Stimulated activated CD4-positive, alpha-beta T cell treated with anti-CD3 and anti-CD28 coated beads, Interleukin-12 subunit alpha, Interleukin-12 subunit beta, amount 100 ng/mL, for 48 hours (primary cell): ENCODE measurements around the gene HIGD1A.
A peak's percentile ranks its signal among the peaks of the same experiment; 100 is the strongest.
"Not testable (repeated sequence)": the region's sequence is repeated elsewhere in the genome, so short reads cannot be mapped to it uniquely, and the experiment has no call there.

Experiments used
- DNase-seq, 3 donors: peaks; one replicate each; pipeline ENCODE4 v3.0.0-alpha.2; 2020; ENCODE audit warnings: low read depth in 2 of 3, low spot score in 1 of 3

The HIGD1A gene

GRCh38 chr3:42829628-42830436, 25.5 kb upstream of the HIGD1A start:
- DNase-seq, result no peak

GRCh38 chr3:42829083-42829627, 24.9 kb upstream of the HIGD1A start:
- no peak for DNase-seq

- DNase-seq, result no peak
Observed at GRCh38 chr3:42827654-42828053, 23.4 kb upstream of the HIGD1A start.

GRCh38 chr3:42827023-42827422, 22.7 kb upstream of the HIGD1A start:
- no peak for DNase-seq

GRCh38 chr3:42826141-42826540, 21.9 kb upstream of the HIGD1A start:
- DNase-seq, result no peak

GRCh38 chr3:42823351-42823750, 19.1 kb upstream of the HIGD1A start:
- no peak for DNase-seq

- DNase-seq, result no peak
Observed at GRCh38 chr3:42822828-42823227, 18.5 kb upstream of the HIGD1A start.

GRCh38 chr3:42820746-42821051, 16.4 kb upstream of the HIGD1A start:
- no peak for DNase-seq

- no peak for DNase-seq
Observed at GRCh38 chr3:42819351-42819965, 15.2 kb upstream of the HIGD1A start.

- no peak for DNase-seq
Observed at GRCh38 chr3:42815826-42816225, 11.5 kb upstream of the HIGD1A start.

- no peak for DNase-seq
Observed at GRCh38 chr3:42814914-42815507, 10.7 kb upstream of the HIGD1A start.

GRCh38 chr3:42814246-42814645, 10.0 kb upstream of the HIGD1A start:
- no peak for DNase-seq

- DNase-seq, result not testable (repeated sequence)
Observed at GRCh38 chr3:42811118-42811883, 7.0 kb upstream of the HIGD1A start.

GRCh38 chr3:42810706-42811105, 6.4 kb upstream of the HIGD1A start:
- DNase-seq, result not testable (repeated sequence)

GRCh38 chr3:42809202-42809601, 4.9 kb upstream of the HIGD1A start, which contains the start of gene ACKR2:
TSS of gene ACKR2 (plus strand) at chr3:42809445. CDS start at chr3:42864503, 55,058 bp downstream.
- no peak for DNase-seq

GRCh38 chr3:42807929-42808328, 3.6 kb upstream of the HIGD1A start:
- DNase-seq, result no peak

- no peak for DNase-seq
Observed at GRCh38 chr3:42805141-42805821, 991 bp upstream of the HIGD1A start.

- DNase-seq, result no peak
Observed at GRCh38 chr3:42804831-42805132, 492 bp upstream of the HIGD1A start.

GRCh38 chr3:42803414-42804105, 730 bp downstream of the HIGD1A start:
- peak in 2 of 3 donors; percentile 12 to 20 for DNase-seq

GRCh38 chr3:42802876-42803413, 1.3 kb downstream of the HIGD1A start:
- DNase-seq, result no peak
